Right ventricle myocardium superior (tissue), 1 donor: Measurements from ENCODE around the gene KLB. TPM values are rescaled to one million over a fixed set of nuclear protein-coding genes. Genes with fewer than 3 reads are reported as not detected.
"Not testable (repeated sequence)": the region's sequence is repeated elsewhere in the genome, so short reads cannot be mapped to it uniquely, and the experiment has no call there.

ENCODE experiments used
- ATAC-seq: fragments of 200-7000 bp; cut with Tn5 transposase; one replicate; pipeline ENCODE4 v1.9.1; 2020; ENCODE audit warnings: mild to moderate bottlenecking; ENCODE audit not compliant: poor library complexity
- DNase-seq: peaks from one replicate; pipeline ENCODE4 v3.0.0-alpha.2; 2020
- intact Hi-C: fragments of 100-400 bp; cut with DNase I; formaldehyde crosslinking; loops from one replicate; pipeline ENCODE4 v1.11.2; 2022
- total RNA-seq: library from RNA; stranded (reverse); fragmentation: NEBNext Ultra II Directional; extraction: Animal tissue kit (Norgen Biotek cat#: 25700); gene quantifications from one replicate; pipeline ENCODE4 v1.2.1, GENCODE V29; 2021
- donor health status: DM: no; HTN: yes; CAD: no; lungs with severe emphysema.

KLB gene
- total RNA-seq, 1 donor from 2014 or later = 0.13 TPM

DNA sequence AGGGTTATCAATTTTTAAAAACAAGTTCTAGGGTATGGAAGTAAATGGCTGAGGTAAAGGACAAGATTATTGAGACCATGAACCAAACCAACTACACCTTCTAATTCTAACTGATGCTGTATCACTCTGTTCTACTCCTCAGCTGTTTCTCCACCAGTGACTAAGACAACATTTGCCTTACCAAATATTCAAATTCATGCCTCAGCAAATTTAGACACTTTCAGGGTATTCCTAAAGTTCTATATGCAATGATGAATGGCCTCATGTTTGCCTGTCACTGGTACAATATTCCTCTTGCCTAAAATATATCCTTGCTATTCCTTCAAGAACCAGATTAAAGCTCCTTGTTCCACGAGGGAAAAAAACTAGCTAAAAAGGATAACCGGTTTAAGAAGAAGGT is 47.0 kb downstream of the KLB start:
- DNase-seq = no peak
- intact Hi-C loops = no loop called here
- no peak for ATAC-seq

DNA sequence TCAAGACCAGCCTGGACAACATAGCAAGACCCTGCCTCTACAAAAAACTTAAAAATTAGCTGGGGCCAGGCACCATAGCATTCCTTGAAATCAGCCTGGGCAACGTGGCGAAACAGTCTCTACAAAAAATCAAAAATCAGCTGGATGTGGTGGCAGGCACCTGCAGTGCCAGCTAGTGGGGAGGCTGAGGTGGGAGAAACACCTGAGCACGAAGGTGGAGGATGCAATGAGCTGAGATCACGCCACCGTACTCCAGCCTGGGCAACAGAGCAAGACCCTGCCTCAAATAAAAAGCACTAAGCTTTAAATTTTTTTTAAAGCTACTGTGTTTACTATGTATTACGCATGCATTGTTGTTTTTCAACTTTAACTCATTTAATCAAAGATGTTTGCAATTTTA is 48.8 kb downstream of the KLB start:
- no peak for ATAC-seq
- intact Hi-C loops = no loop called here
- DNase-seq = no peak

GRCh38 chr4:39456946-39457763 is 50.4 kb downstream of the KLB start:
- ATAC-seq = no peak
- DNase-seq = no peak
- intact Hi-C loops = no loop called here

GRCh38 chr4:39458161-39458504 is 51.4 kb downstream of the KLB start:
- ATAC-seq, intact Hi-C loops, DNase-seq: not testable (repeated sequence)

GRCh38 chr4:39458505-39459300 is 52.0 kb downstream of the KLB start, which contains the start of the genes LIAS and RPL9:
LIAS (plus strand) TSS chr4:39459056; CDS start chr4:39459118, 62 bp downstream.
RPL9 (minus strand) TSS chr4:39458922; CDS start chr4:39458439, 483 bp downstream.
- ATAC-seq = peak; percentile 97
- DNase-seq = peak; percentile 98
- intact Hi-C loops = no loop called here

GRCh38 chr4:39464886-39465501 is 58.3 kb downstream of the KLB start:
- intact Hi-C loops = loop anchor here (5.0 kb wide), 1 partner anchor 512 kb away; the partner anchor contains the start of gene PDS5A
- DNase-seq (no peak), ATAC-seq (no peak)

DNA sequence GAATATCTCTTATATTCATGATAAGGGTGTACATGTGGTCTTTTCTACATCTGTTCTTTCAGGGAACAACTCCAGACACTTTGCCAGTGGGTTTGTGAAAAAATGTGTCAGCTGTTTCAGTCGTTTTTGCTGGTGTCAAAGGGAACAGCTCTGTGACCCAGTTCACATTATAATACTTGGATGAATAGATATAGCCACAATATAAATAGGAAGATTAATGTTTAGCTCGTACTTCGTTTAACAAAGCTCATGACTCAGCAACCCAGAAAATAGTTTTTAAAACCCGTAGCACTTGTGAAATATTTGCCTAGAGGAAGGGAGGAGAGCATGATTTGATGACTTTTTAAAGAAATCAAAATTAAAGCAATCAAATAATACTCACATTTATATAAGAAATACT is 60.0 kb downstream of the KLB start:
- no peak for ATAC-seq
- intact Hi-C loops = loop anchor here (5.0 kb wide), 1 partner anchor 511 kb away; the partner anchor contains the start of gene PDS5A

GRCh38 chr4:39467464-39467863 is 60.7 kb downstream of the KLB start:
- ATAC-seq (no peak), DNase-seq (no peak)
- intact Hi-C loops = loop anchor here (5.0 kb wide), 1 partner anchor 510 kb away; the partner anchor contains the start of gene PDS5A

More for the DNA sequence above, 60.0 kb downstream of the KLB start:
- no peak for DNase-seq

DNA sequence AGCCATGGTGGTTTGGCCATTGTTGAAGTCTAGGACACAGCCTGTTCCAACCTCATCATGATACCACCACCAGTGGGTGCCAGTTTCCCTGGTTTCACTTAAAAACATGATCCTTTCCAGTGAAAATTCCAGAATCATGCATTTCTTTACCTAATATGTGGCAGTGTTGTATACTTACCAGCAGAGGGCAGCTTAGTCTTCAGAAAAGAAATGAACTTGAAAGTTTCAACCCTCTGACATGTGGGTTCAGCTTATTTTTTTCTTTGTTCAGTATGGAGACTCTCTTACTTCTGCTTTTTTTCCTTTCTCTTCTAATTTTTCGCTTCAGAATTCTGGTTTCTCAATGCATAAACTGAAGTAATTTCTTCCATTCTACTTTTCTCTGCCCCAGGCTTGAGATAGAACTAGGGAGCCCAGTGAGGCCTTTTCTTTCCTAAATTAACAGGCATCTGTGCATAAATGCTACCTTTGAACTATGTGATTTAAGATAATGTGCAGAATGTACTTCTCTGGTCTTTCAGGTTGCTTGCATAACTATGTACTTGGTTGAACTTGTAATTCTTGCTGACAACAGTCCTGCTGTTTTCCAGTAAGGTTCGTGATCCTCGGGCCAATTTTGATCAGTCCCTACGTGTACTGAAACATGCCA is 62.8 kb downstream of the KLB start:
- intact Hi-C loops = loop anchor here (5.0 kb wide), 1 partner anchor 508 kb away; the partner anchor contains the start of gene PDS5A
- ATAC-seq = peak; percentile 90
- DNase-seq = no peak

DNA sequence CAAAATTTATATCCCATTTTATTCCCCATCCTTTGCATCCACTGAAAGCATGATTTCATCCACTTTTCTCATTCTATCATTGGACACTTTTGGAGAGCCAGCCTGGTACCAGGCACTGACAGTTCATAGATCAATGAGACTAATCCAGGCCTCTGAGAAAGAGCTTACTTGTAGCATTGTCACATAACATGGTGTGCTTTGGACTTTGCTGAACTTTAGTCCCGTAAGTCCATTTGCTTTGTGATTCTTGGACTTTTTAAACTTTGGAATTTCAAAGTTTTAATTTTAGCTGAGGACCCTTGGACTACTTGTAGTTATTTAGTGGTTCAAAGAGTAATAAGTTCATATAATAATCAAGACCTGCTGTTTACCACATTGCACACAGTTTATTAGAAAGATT is 63.7 kb downstream of the KLB start:
- no peak for DNase-seq
- ATAC-seq = no peak
- intact Hi-C loops = no loop called here

DNA sequence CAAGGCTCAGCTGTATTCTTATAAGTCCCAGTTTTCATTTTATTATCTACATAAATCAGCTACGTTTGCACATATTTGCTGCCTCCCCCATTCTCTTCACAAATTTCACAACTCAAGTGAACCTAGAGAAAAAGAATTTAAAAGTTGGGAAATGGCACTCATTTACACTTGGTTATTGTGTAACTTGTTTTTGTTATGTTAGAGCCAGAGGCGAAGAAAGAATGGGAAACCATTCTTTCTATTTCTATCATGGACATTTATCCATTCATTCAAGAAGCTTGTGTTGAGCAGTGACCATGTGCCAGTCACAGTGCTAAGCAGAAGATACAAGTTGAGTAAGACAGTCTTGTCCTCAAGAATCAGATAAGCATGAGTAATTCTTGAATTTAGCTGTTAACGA is 65.7 kb downstream of the KLB start:
- no peak for DNase-seq
- ATAC-seq = no peak
- intact Hi-C loops = no loop called here

- ATAC-seq = no peak
- intact Hi-C loops = no loop called here
- DNase-seq = no peak
Measured at GRCh38 chr4:39476187-39476895, 69.6 kb downstream of the KLB start.

- DNase-seq = no peak
- intact Hi-C loops = no loop called here
- ATAC-seq = no peak
Measured at GRCh38 chr4:39480251-39480650, 73.5 kb downstream of the KLB start.

DNA sequence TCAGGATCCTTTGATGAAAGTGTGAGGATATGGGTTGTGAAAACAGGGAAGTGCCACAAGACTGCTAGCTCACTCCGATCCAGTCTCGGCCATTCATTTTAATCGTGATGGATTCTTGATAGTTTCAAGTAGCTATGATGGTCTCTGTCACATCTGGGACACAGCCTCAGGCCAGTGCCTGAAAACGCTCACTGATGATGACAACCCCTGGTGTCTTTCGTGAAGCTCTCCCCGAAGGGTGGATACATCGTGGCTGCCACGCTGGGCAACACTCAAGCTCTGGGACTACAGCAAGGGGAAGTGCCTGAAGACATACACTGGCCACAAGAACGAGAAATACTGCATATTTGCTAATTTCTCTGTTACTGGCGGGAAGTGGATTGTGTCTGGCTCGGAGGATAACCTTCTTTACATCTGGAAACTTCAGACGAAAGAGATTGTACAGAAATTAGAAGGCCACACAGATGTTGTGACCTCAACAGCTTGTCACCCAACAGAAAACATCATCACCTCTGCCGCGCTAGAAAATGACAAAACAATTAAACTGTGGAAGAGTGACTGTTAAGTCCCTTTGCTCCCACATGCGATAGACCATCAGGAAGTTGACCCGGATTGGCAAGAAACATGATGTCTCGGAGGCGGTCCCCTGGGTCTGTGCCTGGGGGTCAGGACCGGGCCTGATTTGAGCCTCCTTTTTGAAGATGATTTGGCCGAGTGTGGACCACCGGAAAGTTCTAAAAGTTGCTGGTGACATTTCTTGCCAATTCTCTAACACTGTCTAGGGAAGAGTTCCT is 74.4 kb downstream of the KLB start:
- intact Hi-C loops = no loop called here
- peak; percentile 10 for ATAC-seq
- DNase-seq = no peak

DNA sequence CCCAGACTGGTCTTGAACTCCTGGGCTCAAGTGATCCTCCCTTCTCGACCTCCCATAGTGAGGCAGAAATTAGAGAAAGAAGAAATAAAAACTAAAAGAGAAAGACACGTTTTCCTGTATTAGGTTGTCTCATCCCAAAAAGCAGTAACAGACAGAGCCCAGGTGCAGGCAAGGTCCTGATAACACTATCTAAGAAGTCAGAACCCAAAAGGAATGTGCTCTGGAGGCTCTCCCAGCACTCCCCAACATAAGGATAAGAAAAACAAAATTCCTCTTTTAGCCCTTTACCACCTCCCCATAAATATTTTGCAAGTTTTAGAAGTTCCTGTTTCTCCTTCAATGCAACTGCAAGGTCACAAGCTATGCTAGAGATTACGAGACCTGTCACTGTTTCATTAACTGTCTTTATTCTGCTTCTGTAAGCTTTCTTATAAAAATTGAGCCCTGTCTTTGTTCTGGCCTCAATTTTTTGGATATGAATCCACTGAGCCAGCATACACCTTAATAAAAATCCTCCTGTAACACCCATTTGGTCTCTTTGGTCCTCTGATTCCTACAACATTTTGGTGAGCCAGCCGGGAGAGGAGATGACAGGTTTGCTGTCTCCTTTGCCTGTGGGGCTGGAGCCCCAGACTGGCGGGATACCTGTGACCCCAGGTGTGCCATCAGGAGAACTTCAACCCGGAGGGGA is 78.0 kb downstream of the KLB start:
- intact Hi-C loops = no loop called here
- DNase-seq (no peak), ATAC-seq (no peak)

- DNase-seq (no peak), ATAC-seq (no peak)
- intact Hi-C loops = no loop called here
Measured at GRCh38 chr4:39486221-39486804, 79.6 kb downstream of the KLB start.
